ENCODE results near the gene TIE1.
A peak's percentile ranks its signal among the peaks of the same experiment; 100 is the strongest.

TIE1 gene

GRCh38 chr1:43315963-43316737 is 15.4 kb downstream of the TIE1 start:
- DNase-seq (ENCODE audit: low read depth in 2 of 2) = peak in 1 of 2 donors; percentile 58
- no peak overlapping the region for H3K4me3 ChIP-seq (replicated peaks in 1 of 2; ENCODE audit: low read depth in 2 of 2, low read length in 2 of 2)
- no peak for TF ChIP-seq CTCF (IDR thresholded peaks at IDR 0.05; ENCODE audit: low read depth, low read length)

DNA sequence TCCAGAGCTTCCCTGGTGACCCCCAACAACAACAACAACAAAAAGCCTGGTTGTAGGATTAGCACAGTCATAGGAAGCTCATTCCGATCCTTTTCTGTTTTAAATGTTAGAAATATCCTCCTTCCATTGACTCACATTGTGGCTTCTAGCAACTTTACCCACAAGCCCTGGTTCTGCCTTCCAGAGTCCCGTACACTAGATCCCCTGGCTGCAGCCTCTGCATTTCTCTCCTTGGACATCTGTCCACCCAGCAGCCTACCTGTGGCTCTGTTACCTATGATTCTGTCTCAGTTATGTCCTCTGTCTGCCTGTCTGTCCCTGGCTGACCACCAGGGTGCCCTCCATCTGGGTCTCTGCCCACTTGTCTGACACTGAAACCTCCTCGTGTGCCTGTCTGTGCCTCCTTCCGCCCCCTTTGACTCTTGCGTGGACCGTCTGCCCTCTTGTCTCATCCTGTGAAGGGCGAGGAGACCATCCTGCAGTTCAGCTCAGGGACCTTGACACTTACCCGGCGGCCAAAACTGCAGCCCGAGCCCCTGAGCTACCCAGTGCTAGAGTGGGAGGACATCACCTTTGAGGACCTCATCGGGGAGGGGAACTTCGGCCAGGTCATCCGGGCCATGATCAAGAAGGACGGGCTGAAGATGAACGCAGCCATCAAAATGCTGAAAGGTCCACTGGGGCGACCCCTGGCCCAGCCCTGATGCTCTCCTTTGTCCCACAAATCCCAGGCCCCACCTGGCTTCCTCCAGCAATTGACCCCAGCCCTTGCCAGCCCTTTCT is 16.1 kb downstream of the TIE1 start:
- peak; percentile 27 for TF ChIP-seq CTCF (IDR thresholded peaks at IDR 0.05; ENCODE audit: low read depth, low read length)
- H3K4me3 ChIP-seq (replicated peaks in 1 of 2; ENCODE audit: low read depth in 2 of 2, low read length in 2 of 2) = no peak overlapping the region
- DNase-seq (ENCODE audit: low read depth in 2 of 2) = no peak

- TF ChIP-seq CTCF (IDR thresholded peaks at IDR 0.05; ENCODE audit: low read depth, low read length) = no peak
These were observed 17.2 kb downstream of the TIE1 start for GRCh38 chr1:43317817-43318471.

GRCh38 chr1:43318831-43319230 is 18.0 kb downstream of the TIE1 start:
- no peak overlapping the region for H3K4me3 ChIP-seq (replicated peaks in 1 of 2; ENCODE audit: low read depth in 2 of 2, low read length in 2 of 2)
- DNase-seq (ENCODE audit: low read depth in 2 of 2) = no peak
- TF ChIP-seq CTCF (IDR thresholded peaks at IDR 0.05; ENCODE audit: low read depth, low read length) = no peak

More at GRCh38 chr1:43317817-43318471, 17.2 kb downstream of the TIE1 start:
- no peak for DNase-seq (ENCODE audit: low read depth in 2 of 2)
- H3K4me3 ChIP-seq (replicated peaks in 1 of 2; ENCODE audit: low read depth in 2 of 2, low read length in 2 of 2) = no peak overlapping the region

- TF ChIP-seq CTCF (IDR thresholded peaks at IDR 0.05; ENCODE audit: low read depth, low read length) = no peak
- no peak for DNase-seq (ENCODE audit: low read depth in 2 of 2)
- no peak overlapping the region for H3K4me3 ChIP-seq (replicated peaks in 1 of 2; ENCODE audit: low read depth in 2 of 2, low read length in 2 of 2)
These were observed 18.5 kb downstream of the TIE1 start for GRCh38 chr1:43319288-43319687.

GRCh38 chr1:43319766-43320165 is 19.0 kb downstream of the TIE1 start:
- DNase-seq (ENCODE audit: low read depth in 2 of 2) = no peak
- H3K4me3 ChIP-seq (replicated peaks in 1 of 2; ENCODE audit: low read depth in 2 of 2, low read length in 2 of 2) = no peak overlapping the region
- no peak for TF ChIP-seq CTCF (IDR thresholded peaks at IDR 0.05; ENCODE audit: low read depth, low read length)

Measured in cardiac fibroblast (primary cell).